Natural killer cell (primary cell): Measurements from ENCODE around the gene RAP1GAP. TPM values are rescaled to one million over a fixed set of nuclear protein-coding genes. Genes with fewer than 3 reads are reported as not detected.

ENCODE experiments used
- ATAC-seq, 3 donors: fragments of 150-1000 bp in 2 of 3; fragments of 200-7000 bp in 1 of 3; cut with Tn5 transposase; 1 replicate in 1 of 3; 2 replicates in 2 of 3; pipeline ENCODE4 v1.10.0; 2021; ENCODE audit warnings: mild to moderate bottlenecking in 2 of 3, moderate library complexity in 2 of 3
- DNase-seq, 2 donors: peaks; one replicate each; pipeline versions ENCODE4 v3.0.0 to v3.0.0-alpha.2; 2013 to 2021; ENCODE audit warnings: mixed read lengths in 1 of 2
- H3K27ac ChIP-seq: one replicate; pipeline ENCODE4 v1.5.1; 2013; ENCODE audit warnings: mild to moderate bottlenecking, low read length
- H3K27me3 ChIP-seq: one replicate; pipeline ENCODE4 v1.6.1; 2013; ENCODE audit warnings: low read length; ENCODE audit not compliant: control insufficient read depth, insufficient read depth
- H3K36me3 ChIP-seq: one replicate; pipeline ENCODE4 v1.6.1; 2013; ENCODE audit warnings: low read length; ENCODE audit not compliant: control insufficient read depth, insufficient read depth
- H3K4me1 ChIP-seq: one replicate; pipeline ENCODE4 v1.6.1; 2013; ENCODE audit warnings: low read length; ENCODE audit not compliant: control insufficient read depth, insufficient read depth
- H3K4me3 ChIP-seq: one replicate; pipeline ENCODE4 v1.5.1; 2013; ENCODE audit warnings: low read length
- H3K9me3 ChIP-seq: one replicate; pipeline ENCODE4 v1.6.1; 2013; ENCODE audit warnings: low read length; ENCODE audit not compliant: control insufficient read depth, insufficient read depth
- H3K27ac Mint-ChIP-seq, 2 donors: one replicate each; pipeline ENCODE4 v1.8.0; 2022; ENCODE audit warnings: mild to moderate bottlenecking in 2 of 2, mixed read lengths in 2 of 2, moderate library complexity in 1 of 2
- H3K27me3 Mint-ChIP-seq, 2 donors: one replicate each; pipeline ENCODE4 v1.8.0; 2022; ENCODE audit warnings: low read depth in 2 of 2, mixed read lengths in 2 of 2
- H3K36me3 Mint-ChIP-seq: one replicate; pipeline ENCODE4 v1.8.0; 2022; ENCODE audit warnings: mixed read lengths
- H3K4me1 Mint-ChIP-seq, 2 donors: one replicate each; pipeline ENCODE4 v1.8.0; 2022; ENCODE audit warnings: mixed read lengths in 2 of 2
- H3K4me3 Mint-ChIP-seq: one replicate; pipeline ENCODE4 v1.8.0; 2022; ENCODE audit warnings: mild to moderate bottlenecking, moderate library complexity, mixed read lengths
- H3K9me3 Mint-ChIP-seq, 2 donors: one replicate each; pipeline ENCODE4 v1.8.0; 2022; ENCODE audit warnings: mixed read lengths in 2 of 2
- CTCF ChIP-seq: fragments of 200-600 bp; IDR thresholded peaks from one replicate; pipeline ENCODE4 v1.8.0; 2022; ENCODE audit warnings: antibody characterized with exemption
- WGBS: methylation state at CpG from one replicate; pipeline ENCODE4 v1.1.7; 2013; ENCODE audit warnings: missing lambda C conversion rate; ENCODE audit not compliant: insufficient coverage; 5-methylcytosine and 5-hydroxymethylcytosine counted together
- intact Hi-C: fragments of 100-400 bp; cut with micrococcal nuclease; formaldehyde crosslinking; loops from one replicate; pipeline ENCODE4 v1.14.2; 2022
- total RNA-seq, 4 donors: library from RNA; stranded (reverse); fragments of 120-200 nt in 1 of 4; gene quantifications; one replicate each; pipeline versions ENCODE4 v1.2.3 to v1.2.4, GENCODE V29; 2013 to 2022

The RAP1GAP gene
- total RNA-seq, 3 donors from 2014 or later (not counting 1 experiment from before 2014, with no cell fraction given), result 0.47 to 1.1 TPM; not detected in 1

DNA sequence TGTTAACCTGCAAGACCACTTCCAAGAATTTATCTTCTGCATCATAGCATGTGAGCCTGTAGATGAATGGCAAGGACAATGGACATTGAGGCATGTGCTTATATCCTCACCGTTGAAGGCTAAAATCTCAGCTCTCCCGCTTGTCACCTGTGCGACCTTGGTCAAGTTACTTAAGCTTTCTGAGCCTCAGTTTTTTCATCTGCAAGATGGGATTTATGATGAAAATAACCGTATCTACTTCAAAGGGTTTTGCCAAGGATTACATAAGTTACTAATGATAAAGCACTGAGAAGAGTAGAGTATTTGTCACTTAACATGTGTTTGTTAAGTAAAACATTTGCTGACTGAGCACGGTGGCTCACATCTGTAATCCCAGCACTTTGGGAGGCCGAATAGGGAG, 14.9 kb downstream of the RAP1GAP start:
- Histone ChIP-seq H3K27me3 (peaks cover 13% of the 10 kb centered on the region), H3K27ac (no peak overlapping the region), H3K4me1 (peaks cover 14% of the 10 kb centered on the region), H3K9me3 (no peaks in the 10 kb centered on the region), H3K4me3 (no peak overlapping the region), H3K36me3 (no peaks in the 10 kb centered on the region)
- 97% methylated on average over 6 of the region's 6 CpGs for WGBS
- Mint-ChIP-seq H3K9me3 (no peaks in the 10 kb centered on the region), H3K4me3 (no peak overlapping the region), H3K27ac (no peak overlapping the region), H3K4me1 (peaks cover 6 to 18% of the 10 kb centered on the region in 2 donors), H3K36me3 (no peaks in the 10 kb centered on the region), H3K27me3 (peaks cover 10 to 25% of the 10 kb centered on the region in 2 donors)
- intact Hi-C loops, result loop anchor here (10.0 kb wide), 1 partner anchor 399 kb away; no protein-coding TSS in a partner anchor
- DNase-seq (no peak), ATAC-seq (no peak)
- TF ChIP-seq CTCF, result no peak

GRCh38 chr1:21653744-21654100, 15.4 kb downstream of the RAP1GAP start:
- DNase-seq (no peak), ATAC-seq (no peak)
- no peaks in the 10 kb centered on the region for H3K36me3 Mint-ChIP-seq
- no peak overlapping the region for H3K27ac ChIP-seq
- peaks cover 6 to 18% of the 10 kb centered on the region in 2 donors for H3K4me1 Mint-ChIP-seq
- no peak for TF ChIP-seq CTCF
- no peaks in the 10 kb centered on the region for H3K9me3 Mint-ChIP-seq
- H3K9me3 ChIP-seq, result no peaks in the 10 kb centered on the region
- H3K27me3 Mint-ChIP-seq, result peaks cover 15 to 29% of the 10 kb centered on the region in 2 donors
- intact Hi-C loops, result loop anchor here (10.0 kb wide), 1 partner anchor 399 kb away; no protein-coding TSS in a partner anchor
- no peak overlapping the region for H3K4me3 Mint-ChIP-seq
- peaks cover 13% of the 10 kb centered on the region for H3K27me3 ChIP-seq
- H3K27ac Mint-ChIP-seq, result no peak overlapping the region
- no peak overlapping the region for H3K4me3 ChIP-seq
- H3K36me3 ChIP-seq, result no peaks in the 10 kb centered on the region
- peaks cover 14% of the 10 kb centered on the region for H3K4me1 ChIP-seq
- 84% methylated on average over 6 of the region's 6 CpGs for WGBS

- ATAC-seq (no peak), DNase-seq (no peak)
- Histone ChIP-seq H3K27ac (no peak overlapping the region), H3K9me3 (no peaks in the 10 kb centered on the region), H3K4me3 (no peak overlapping the region), H3K4me1 (peaks cover 14% of the 10 kb centered on the region), H3K27me3 (peaks cover 13% of the 10 kb centered on the region), H3K36me3 (no peaks in the 10 kb centered on the region)
- Mint-ChIP-seq H3K4me1 (peaks cover 6 to 18% of the 10 kb centered on the region in 2 donors), H3K27ac (no peak overlapping the region), H3K36me3 (no peaks in the 10 kb centered on the region), H3K27me3 (peaks cover 20 to 27% of the 10 kb centered on the region in 2 donors), H3K4me3 (peak overlapping the region; percentile 75), H3K9me3 (no peaks in the 10 kb centered on the region)
- no peak for TF ChIP-seq CTCF
- 64% methylated on average over 10 of the region's 10 CpGs for WGBS
- intact Hi-C loops, result loop anchor here (10.0 kb wide), 1 partner anchor 398 kb away; no protein-coding TSS in a partner anchor
Observed at GRCh38 chr1:21652937-21653743, 16.0 kb downstream of the RAP1GAP start.
